Tibial nerve (tissue), 3 donors: Measurements from ENCODE around the gene ZNF813.

Source experiments
- CTCF ChIP-seq, 5 experiments: fragments of 200-600 bp in 3 of 5; fragments of 450-650 bp in 2 of 5; sonication (generic) in 3 of 5; IDR thresholded peaks; one replicate each; pipeline ENCODE4 v1.5.1; 2016 to 2019; ENCODE audit warnings: antibody characterized with exemption in 5 of 5, mild to moderate bottlenecking in 3 of 5, moderate library complexity in 2 of 5
- POLR2A ChIP-seq, 2 donors: fragments of 450-650 bp; IDR thresholded peaks; one replicate each; pipeline ENCODE4 v1.6.1; 2017; ENCODE audit warnings: antibody characterized with exemption in 2 of 2, mild to moderate bottlenecking in 2 of 2, moderate library complexity in 2 of 2

- TF ChIP-seq CTCF (IDR thresholded peaks at IDR 0.05) (no peak), POLR2A (IDR thresholded peaks at IDR 0.05) (no peak)
These were observed 628 bp upstream of the ZNF813 start for GRCh38 chr19:53466726-53467484.
